ENCODE measurements around the gene SLC44A3. TPM values are rescaled to one million over a fixed set of nuclear protein-coding genes. Genes with fewer than 3 reads are reported as not detected.

The SLC44A3 gene
- total and polyA plus RNA-seq, 10 donors, result 0.28 to 4.0 (median 0.95) TPM

- Histone ChIP-seq H3K4me3 (no peak overlapping the region), H3K36me3 (peaks cover 0 to 41% (median 10%) of the 10 kb centered on the region in 6 donors), H3K27me3 (replicated peaks in 1 of 7) (no peaks in the 10 kb centered on the region), H3K27ac (no peak overlapping the region), H3K4me1 (no peaks in the 10 kb centered on the region), H3K9me3 (no peaks in the 10 kb centered on the region)
- TF ChIP-seq POLR2AphosphoS5 (IDR thresholded peaks at IDR 0.05), result no peak
- no peak for TF ChIP-seq CTCF (IDR thresholded peaks at IDR 0.05 in 8 of 11, conservative IDR thresholded peaks at IDR 0.05 in 3 of 11)
- TF ChIP-seq POLR2A (IDR thresholded peaks at IDR 0.05), result no peak
- no peak for DNase-seq
- WGBS, 5 donors, result 80 to 93% (median 88%) methylated on average over 4 of the region's 4 CpGs
- intact Hi-C loops (cut with DNase I; ENCODE audit: low total_unique reads), result no loop called here
Observed at GRCh38 chr1:94901841-94902240, 81.7 kb downstream of the SLC44A3 start.

- H3K27me3 ChIP-seq (replicated peaks in 1 of 7), result no peaks in the 10 kb centered on the region
- no peaks in the 10 kb centered on the region for H3K4me1 ChIP-seq
- intact Hi-C loops (cut with DNase I; ENCODE audit: low total_unique reads), result no loop called here
- WGBS, 5 donors, result 92 to 96% (median 92%) methylated on average over 7 of the region's 7 CpGs
- peaks cover 0 to 28% (median 8%) of the 10 kb centered on the region in 6 donors for H3K36me3 ChIP-seq
- no peak for DNase-seq
- H3K27ac ChIP-seq, result no peak overlapping the region
- no peak for TF ChIP-seq POLR2A (IDR thresholded peaks at IDR 0.05)
- no peak for TF ChIP-seq CTCF (IDR thresholded peaks at IDR 0.05 in 8 of 11, conservative IDR thresholded peaks at IDR 0.05 in 3 of 11)
- no peak overlapping the region for H3K4me3 ChIP-seq
- H3K9me3 ChIP-seq, result no peaks in the 10 kb centered on the region
Observed at GRCh38 chr1:94903280-94904009, 83.3 kb downstream of the SLC44A3 start.

GRCh38 chr1:94905207-94905606, 85.0 kb downstream of the SLC44A3 start:
- Histone ChIP-seq H3K27me3 (replicated peaks in 1 of 7) (no peaks in the 10 kb centered on the region), H3K4me1 (peaks cover 0 to 4% (median 0%) of the 10 kb centered on the region in 6 donors), H3K4me3 (no peak overlapping the region), H3K27ac (no peak overlapping the region), H3K9me3 (no peaks in the 10 kb centered on the region), H3K36me3 (peaks cover 0 to 15% (median 8%) of the 10 kb centered on the region in 6 donors)
- TF ChIP-seq CTCF (IDR thresholded peaks at IDR 0.05 in 8 of 11, conservative IDR thresholded peaks at IDR 0.05 in 3 of 11), result no peak
- TF ChIP-seq POLR2AphosphoS5 (IDR thresholded peaks at IDR 0.05), result no peak
- no peak for TF ChIP-seq POLR2A (IDR thresholded peaks at IDR 0.05)
- DNase-seq, result no peak
- WGBS, 5 donors, result 84 to 89% (median 88%) methylated on average over 4 of the region's 4 CpGs
- intact Hi-C loops (cut with DNase I; ENCODE audit: low total_unique reads), result no loop called here

- intact Hi-C loops (cut with DNase I; ENCODE audit: low total_unique reads), result no loop called here
- 70 to 80% (median 72%) methylated on average over 5 of the region's 5 CpGs for WGBS, 5 donors
- peaks cover 0 to 4% (median 0%) of the 10 kb centered on the region in 6 donors for H3K4me1 ChIP-seq
Observed at GRCh38 chr1:94906382-94906781, 86.2 kb downstream of the SLC44A3 start.

More at GRCh38 chr1:94906382-94906781, 86.2 kb downstream of the SLC44A3 start:
- DNase-seq, result no peak
- Histone ChIP-seq H3K27ac (no peak overlapping the region), H3K9me3 (no peaks in the 10 kb centered on the region), H3K36me3 (peaks cover 0 to 15% (median 8%) of the 10 kb centered on the region in 6 donors), H3K4me3 (no peak overlapping the region), H3K27me3 (replicated peaks in 1 of 7) (no peaks in the 10 kb centered on the region)
- TF ChIP-seq POLR2A (IDR thresholded peaks at IDR 0.05), result no peak
- no peak for TF ChIP-seq POLR2AphosphoS5 (IDR thresholded peaks at IDR 0.05)
- TF ChIP-seq CTCF (IDR thresholded peaks at IDR 0.05 in 8 of 11, conservative IDR thresholded peaks at IDR 0.05 in 3 of 11), result no peak

Measured in spleen (tissue), 11 donors.